Heart left ventricle (tissue), 16 donors: ENCODE data around the gene FLRT1. TPM values are rescaled to one million over a fixed set of nuclear protein-coding genes. Genes with fewer than 3 reads are reported as not detected.

Experiments used
- ATAC-seq, 4 donors: fragments of 200-7000 bp; cut with Tn5 transposase; one replicate each; pipeline ENCODE4 v1.9.1; 2020 to 2022; ENCODE audit warnings: moderate library complexity in 4 of 4, mild to moderate bottlenecking in 3 of 4, moderate number of reproducible peaks in 1 of 4
- DNase-seq, 5 donors: peaks; one replicate each; pipeline ENCODE4 v3.0.0-alpha.2; 2020
- H3K27ac ChIP-seq, 12 donors: fragments of 200-600 bp; sonication (generic) in 4 of 12; one replicate each; pipeline versions ENCODE4 v1.5.0 to v1.8.0; 2016 to 2022; ENCODE audit warnings: mild to moderate bottlenecking in 2 of 12
- H3K27me3 ChIP-seq, 9 donors: fragments of 200-600 bp; sonication (generic) in 2 of 9; one replicate each; pipeline versions ENCODE4 v1.5.1 to v1.8.0; 2016 to 2022; ENCODE audit warnings: mild to moderate bottlenecking in 3 of 9
- H3K36me3 ChIP-seq, 9 donors: fragments of 200-600 bp; sonication (generic) in 2 of 9; one replicate each; pipeline versions ENCODE4 v1.5.0 to v1.8.0; 2018 to 2022; ENCODE audit warnings: mild to moderate bottlenecking in 2 of 9
- H3K4me1 ChIP-seq, 12 donors: fragments of 200-600 bp; sonication (generic) in 4 of 12; one replicate each; pipeline versions ENCODE4 v1.5.0 to v1.8.0; 2016 to 2022; ENCODE audit warnings: mild to moderate bottlenecking in 3 of 12
- H3K4me3 ChIP-seq, 12 donors: fragments of 200-600 bp; sonication (generic) in 4 of 12; one replicate each; pipeline versions ENCODE4 v1.5.0 to v1.8.0; 2017 to 2022; ENCODE audit warnings: mild to moderate bottlenecking in 9 of 12, moderate library complexity in 4 of 12
- H3K9me3 ChIP-seq, 12 donors: fragments of 200-600 bp; sonication (generic) in 4 of 12; one replicate each; pipeline versions ENCODE4 v1.5.0 to v1.8.0; 2016 to 2022; ENCODE audit warnings: mild to moderate bottlenecking in 1 of 12
- CTCF ChIP-seq, 12 donors: fragments of 200-600 bp; sonication (generic) in 4 of 12; IDR thresholded peaks; one replicate each; pipeline versions ENCODE4 v1.5.0 to v1.8.0; 2018 to 2022; ENCODE audit warnings: antibody characterized with exemption in 12 of 12, mild to moderate bottlenecking in 5 of 12
- POLR2A ChIP-seq, 2 donors: fragments of 450-650 bp; IDR thresholded peaks; one replicate each; pipeline ENCODE4 v1.6.1; 2017; ENCODE audit warnings: antibody characterized with exemption in 2 of 2, mild to moderate bottlenecking in 2 of 2, moderate library complexity in 2 of 2
- WGBS, 4 donors: extraction: QIAGEN DNeasy Blood & Tissue Kit in 2 of 4; methylation state at CpG; one replicate each; pipeline versions ENCODE4 v1.1.5 to v1.1.7; 2013 to 2018; 5-methylcytosine and 5-hydroxymethylcytosine counted together
- intact Hi-C, 10 donors: fragments of 100-400 bp; cut with DNase I; formaldehyde crosslinking; loops; one replicate each; pipeline versions ENCODE4 v1.11.1 to v1.14.2; 2022
- polyA plus RNA-seq, 2 donors: library from polyadenylated mRNA; stranded (reverse); fragments of 200-250 nt; gene quantifications; one replicate each; pipeline ENCODE4 v1.2.3, GENCODE V29; 2013
- total RNA-seq, 9 donors: library from RNA; depleted of rRNA in 2 of 9; stranded (reverse); fragments of >200 nt in 2 of 9; fragmentation: NEBNext Ultra II Directional in 3 of 9; extraction: Animal tissue kit (Norgen Biotek cat#: 25700) in 3 of 9; gene quantifications; one replicate each; pipeline versions ENCODE4 v1.1.0 to v1.2.4, GENCODE V29; 2016 to 2023
- donor health status: ischemic (EF 13 %, LVEDD 7.1; RV severe dilation, severe dysfunction).
- donor health status: healthy with polysubstance abuse.
- donor health status: DM: no; HTN: yes; CAD: no.
- donor health status: DM: no; HTN: no; CAD: no.
- donor health status: ischemic (EF 25% LVEDD 6.9; RV normal size, moderate dysfunction).
- donor health status: ischemic (EF 25% LVEDD 5.7; RV mildly dilated, moderate dysfunction).
- donor health status: healthy.
- donor health status: DM: yes; HTN: yes; CAD: no.
- donor health status: ischemic (EF 35%, LVEDD 5.7; RV mildly dilated, moderate dysfunction).
- donor health status: nonischemic (EF 11% LVEDD 7.7; RV severe dilation, severe dysfunction).
- donor health status: DM: yes; HTN: yes; CAD: no.
- donor health status: PGD.
- donor health status: ischemic (EF 29% LVEDD 5.4; RV normal size, mild dysfunction).
- donor health status: nonischemic (EF 23%, LVEDD 6.1; RV moderate dilation, normal function).

Gene FLRT1
- total and polyA plus RNA-seq, 11 donors: 0.20 to 1.4 (median 0.37) TPM

DNA sequence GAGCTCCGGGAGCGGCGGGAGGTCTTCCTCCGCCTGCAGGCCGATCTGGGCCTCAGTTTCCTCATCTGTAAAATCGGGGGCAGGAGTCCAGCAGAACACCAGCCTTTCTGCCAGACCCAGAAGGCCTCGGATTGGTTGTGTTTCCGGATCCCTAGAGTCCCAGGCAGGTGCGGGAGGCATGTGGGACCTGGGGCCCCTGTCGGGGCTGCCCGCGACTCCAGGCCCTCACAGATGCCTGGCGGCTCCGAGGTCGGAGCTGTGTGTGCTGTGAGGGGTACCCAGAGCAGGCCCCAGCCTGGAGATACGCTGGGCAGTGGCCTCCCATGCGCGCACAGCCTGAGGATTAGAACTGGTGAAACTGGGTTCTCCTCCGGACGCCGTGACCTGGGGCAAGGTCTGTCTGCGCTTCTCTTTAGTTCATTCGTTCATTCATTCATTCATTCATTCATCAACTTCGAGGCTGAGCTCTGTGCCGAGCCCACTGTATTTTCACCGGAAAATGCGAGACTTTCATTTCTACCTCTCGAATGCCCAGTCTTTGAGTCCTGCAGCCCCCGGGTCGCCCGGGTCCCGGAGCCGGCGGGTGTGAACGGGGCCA, 24.6 kb downstream of the FLRT1 start:
- DNase-seq (no peak), ATAC-seq (no peak)
- TF ChIP-seq CTCF (IDR thresholded peaks at IDR 0.05) (no peak), POLR2A (IDR thresholded peaks at IDR 0.05) (no peak)

DNA sequence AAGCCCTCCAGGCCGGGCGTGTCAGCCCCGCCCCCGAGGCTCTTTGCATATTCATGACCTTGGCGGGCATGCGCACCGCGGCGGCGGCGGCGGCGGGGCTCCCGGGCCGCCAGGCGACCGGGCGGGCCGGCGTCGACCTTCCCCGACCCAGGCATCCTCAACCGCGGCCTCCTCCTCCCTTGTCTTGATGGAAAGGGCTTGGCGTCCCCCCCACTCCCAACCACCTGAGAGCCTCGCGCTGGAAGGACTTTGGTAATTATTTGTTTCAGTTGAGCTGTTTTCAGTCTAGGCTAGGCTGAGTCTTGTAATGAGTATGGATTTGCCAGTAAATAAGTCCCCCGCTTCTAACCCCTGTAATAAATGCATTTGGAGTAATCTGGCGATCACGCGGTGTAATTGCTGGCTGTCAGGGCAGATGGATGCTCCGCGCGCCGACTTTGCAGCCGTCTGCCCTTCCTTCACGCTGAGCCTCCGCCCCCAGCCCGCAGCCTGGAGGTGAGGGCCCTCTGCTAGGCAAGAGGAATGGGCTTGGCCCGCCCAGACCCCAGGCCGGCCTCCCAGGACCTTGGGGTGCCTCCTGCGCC, 25.2 kb downstream of the FLRT1 start:
- DNase-seq (peak; percentile 33 to 79 (median 65)), ATAC-seq (peak in 1 of 4 donors; percentile 61)
- Histone ChIP-seq H3K4me3 (peak overlapping the region in 11 of 12 donors; percentile 11 to 54 (median 38)), H3K27ac (no peak overlapping the region), H3K27me3 (peaks cover 0 to 19% (median 0%) of the 10 kb centered on the region in 9 donors), H3K36me3 (no peaks in the 10 kb centered on the region), H3K9me3 (no peaks in the 10 kb centered on the region), H3K4me1 (peaks cover 2 to 51% (median 17%) of the 10 kb centered on the region in 12 donors)
- TF ChIP-seq CTCF (IDR thresholded peaks at IDR 0.05): no peak
- no peak for TF ChIP-seq POLR2A (IDR thresholded peaks at IDR 0.05)
- intact Hi-C loops: no loop called here
- WGBS, 4 donors: 7 to 15% (median 9%) methylated on average over 13 to 42 of the region's 42 CpGs

More for the DNA sequence above, 24.6 kb downstream of the FLRT1 start:
- peaks cover 0 to 19% (median 0%) of the 10 kb centered on the region in 9 donors for H3K27me3 ChIP-seq
- 30 to 33% (median 31%) methylated on average over 22 to 35 of the region's 35 CpGs for WGBS, 4 donors
- H3K36me3 ChIP-seq: no peaks in the 10 kb centered on the region
- intact Hi-C loops: no loop called here
- H3K4me3 ChIP-seq: peak overlapping the region in 11 of 12 donors; percentile 11 to 54 (median 38)
- no peak overlapping the region for H3K27ac ChIP-seq
- peaks cover 2 to 57% (median 19%) of the 10 kb centered on the region in 12 donors for H3K4me1 ChIP-seq
- no peaks in the 10 kb centered on the region for H3K9me3 ChIP-seq

DNA sequence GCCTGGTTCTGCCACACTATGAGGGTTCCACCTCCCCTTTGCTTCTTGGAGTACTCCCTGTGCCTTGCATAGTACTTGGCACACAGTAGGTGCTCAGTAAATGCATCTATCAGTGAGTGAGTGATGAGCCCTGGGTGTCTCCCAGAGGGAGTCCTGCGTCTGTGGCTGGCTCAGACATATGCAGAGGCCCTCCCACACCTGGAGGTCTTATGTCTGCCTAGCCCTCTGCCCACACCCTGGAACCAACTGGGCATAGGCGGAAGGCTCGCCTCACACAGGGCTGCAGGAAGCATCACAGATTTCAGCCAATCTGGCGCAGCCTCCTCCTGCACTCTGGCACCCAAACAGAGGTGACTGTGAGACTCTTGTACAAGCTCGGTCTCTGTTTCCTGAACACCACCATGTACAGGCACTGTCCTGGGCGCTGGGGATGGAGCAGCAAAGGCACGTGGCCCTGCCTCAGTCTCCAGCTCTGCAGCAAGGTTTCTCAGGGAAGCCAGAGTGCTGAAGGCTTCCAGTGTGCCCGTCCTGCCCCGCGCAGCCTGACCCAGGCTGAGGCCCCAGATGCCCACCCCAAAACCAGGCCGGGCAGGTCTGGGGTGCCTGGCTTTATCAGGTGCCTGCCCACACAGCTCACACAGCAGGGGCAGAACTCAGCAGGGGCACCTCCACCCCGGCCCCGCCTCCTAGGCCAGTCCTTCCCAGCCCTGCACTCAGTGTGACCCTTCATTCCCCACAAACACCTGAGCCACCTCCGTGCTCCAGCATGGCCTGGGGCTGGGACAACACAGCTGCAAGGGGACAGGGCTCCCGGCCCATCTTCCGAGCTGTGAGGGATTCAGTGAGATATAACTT, 26.7 kb downstream of the FLRT1 start:
- intact Hi-C loops: no loop called here
- Histone ChIP-seq H3K27me3 (peaks cover 0 to 19% (median 0%) of the 10 kb centered on the region in 9 donors), H3K4me1 (peaks cover 2 to 37% (median 12%) of the 10 kb centered on the region in 12 donors), H3K4me3 (no peak overlapping the region), H3K36me3 (no peaks in the 10 kb centered on the region), H3K9me3 (no peaks in the 10 kb centered on the region), H3K27ac (no peak overlapping the region)
- DNase-seq (no peak), ATAC-seq (no peak)
- TF ChIP-seq CTCF (IDR thresholded peaks at IDR 0.05) (no peak), POLR2A (IDR thresholded peaks at IDR 0.05) (no peak)
- 93 to 95% (median 94%) methylated on average over 9 to 16 of the region's 16 CpGs for WGBS, 4 donors

- TF ChIP-seq POLR2A (IDR thresholded peaks at IDR 0.05) (no peak), CTCF (IDR thresholded peaks at IDR 0.05) (no peak)
- Histone ChIP-seq H3K36me3 (no peaks in the 10 kb centered on the region), H3K27me3 (peaks cover 0 to 19% (median 0%) of the 10 kb centered on the region in 9 donors), H3K9me3 (no peaks in the 10 kb centered on the region), H3K27ac (no peak overlapping the region), H3K4me1 (peaks cover 0 to 26% (median 7%) of the 10 kb centered on the region in 12 donors), H3K4me3 (no peak overlapping the region)
- no peak for DNase-seq
- intact Hi-C loops: no loop called here
- no peak for ATAC-seq
- WGBS, 4 donors: 85 to 90% (median 89%) methylated on average over 13 of the region's 13 CpGs
These were observed 28.0 kb downstream of the FLRT1 start for GRCh38 chr11:64063777-64064176.
